Natural killer cell (primary cell): ENCODE data around the gene PRDM12. TPM values are rescaled to one million over a fixed set of nuclear protein-coding genes. Genes with fewer than 3 reads are reported as not detected.

Experiments used
- ATAC-seq, 3 donors: fragments of 150-1000 bp in 2 of 3; fragments of 200-7000 bp in 1 of 3; cut with Tn5 transposase; 1 replicate in 1 of 3; 2 replicates in 2 of 3; pipeline ENCODE4 v1.10.0; 2021; ENCODE audit warnings: mild to moderate bottlenecking in 2 of 3, moderate library complexity in 2 of 3
- DNase-seq, 2 donors: peaks; one replicate each; pipeline versions ENCODE4 v3.0.0 to v3.0.0-alpha.2; 2013 to 2021; ENCODE audit warnings: mixed read lengths in 1 of 2
- H3K27ac ChIP-seq: one replicate; pipeline ENCODE4 v1.5.1; 2013; ENCODE audit warnings: mild to moderate bottlenecking, low read length
- H3K27me3 ChIP-seq: one replicate; pipeline ENCODE4 v1.6.1; 2013; ENCODE audit warnings: low read length; ENCODE audit not compliant: control insufficient read depth, insufficient read depth
- H3K36me3 ChIP-seq: one replicate; pipeline ENCODE4 v1.6.1; 2013; ENCODE audit warnings: low read length; ENCODE audit not compliant: control insufficient read depth, insufficient read depth
- H3K4me1 ChIP-seq: one replicate; pipeline ENCODE4 v1.6.1; 2013; ENCODE audit warnings: low read length; ENCODE audit not compliant: control insufficient read depth, insufficient read depth
- H3K4me3 ChIP-seq: one replicate; pipeline ENCODE4 v1.5.1; 2013; ENCODE audit warnings: low read length
- H3K9me3 ChIP-seq: one replicate; pipeline ENCODE4 v1.6.1; 2013; ENCODE audit warnings: low read length; ENCODE audit not compliant: control insufficient read depth, insufficient read depth
- H3K27ac Mint-ChIP-seq, 2 donors: one replicate each; pipeline ENCODE4 v1.8.0; 2022; ENCODE audit warnings: mild to moderate bottlenecking in 2 of 2, mixed read lengths in 2 of 2, moderate library complexity in 1 of 2
- H3K27me3 Mint-ChIP-seq, 2 donors: one replicate each; pipeline ENCODE4 v1.8.0; 2022; ENCODE audit warnings: low read depth in 2 of 2, mixed read lengths in 2 of 2
- H3K36me3 Mint-ChIP-seq: one replicate; pipeline ENCODE4 v1.8.0; 2022; ENCODE audit warnings: mixed read lengths
- H3K4me1 Mint-ChIP-seq, 2 donors: one replicate each; pipeline ENCODE4 v1.8.0; 2022; ENCODE audit warnings: mixed read lengths in 2 of 2
- H3K4me3 Mint-ChIP-seq: one replicate; pipeline ENCODE4 v1.8.0; 2022; ENCODE audit warnings: mild to moderate bottlenecking, moderate library complexity, mixed read lengths
- H3K9me3 Mint-ChIP-seq, 2 donors: one replicate each; pipeline ENCODE4 v1.8.0; 2022; ENCODE audit warnings: mixed read lengths in 2 of 2
- WGBS: methylation state at CpG from one replicate; pipeline ENCODE4 v1.1.7; 2013; ENCODE audit warnings: missing lambda C conversion rate; ENCODE audit not compliant: insufficient coverage; 5-methylcytosine and 5-hydroxymethylcytosine counted together
- intact Hi-C: fragments of 100-400 bp; cut with micrococcal nuclease; formaldehyde crosslinking; loops from one replicate; pipeline ENCODE4 v1.14.2; 2022
- total RNA-seq, 4 donors: library from RNA; stranded (reverse); fragments of 120-200 nt in 1 of 4; gene quantifications; one replicate each; pipeline versions ENCODE4 v1.2.3 to v1.2.4, GENCODE V29; 2013 to 2022
- TF ChIP-seq, protein P1 (sequence below): fragments of 200-600 bp; IDR thresholded peaks from one replicate; pipeline ENCODE4 v1.8.0; 2022; ENCODE audit warnings: antibody characterized with exemption

The PRDM12 gene
- total RNA-seq, 3 donors from 2014 or later (not counting 1 experiment from before 2014, with no cell fraction given): 0.09 to 0.15 TPM; not detected in 1

DNA sequence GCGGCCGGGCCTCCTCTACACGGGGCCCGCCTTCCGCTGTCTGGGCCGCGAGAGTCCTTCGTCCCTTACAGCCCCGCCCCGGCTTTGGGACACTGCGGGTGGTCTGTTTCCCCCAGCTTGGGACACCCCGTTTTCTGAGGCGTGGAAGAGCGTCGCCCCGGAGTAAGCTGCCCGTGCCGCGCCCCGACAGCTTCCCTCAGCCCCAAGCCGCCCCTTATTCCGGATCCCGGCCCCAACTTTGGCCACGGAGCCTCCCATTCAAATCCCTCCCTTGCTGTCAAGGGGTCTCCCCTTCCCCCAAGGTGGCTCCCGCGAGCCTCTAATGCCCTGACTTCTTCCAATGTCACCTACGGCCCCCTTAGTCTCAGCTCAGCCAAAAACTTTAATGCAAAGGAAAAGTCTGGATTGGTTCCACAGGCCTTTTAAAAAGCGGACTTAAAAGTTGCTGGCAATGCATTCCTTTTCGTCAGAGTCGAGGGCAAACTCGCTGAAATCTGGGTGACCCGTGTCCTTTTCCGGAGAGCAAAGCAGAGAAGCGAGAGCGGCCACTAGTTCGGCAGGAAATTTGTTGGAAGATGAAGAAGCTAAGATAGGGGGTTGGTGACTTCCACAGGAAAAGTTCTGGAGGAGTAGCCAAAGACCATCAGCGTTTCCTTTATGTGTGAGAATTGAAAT, 49.0 kb downstream of the PRDM12 start:
- DNase-seq (peak in 1 of 2 donors; percentile 46), ATAC-seq (peak in 2 of 3 donors; percentile 0 to 2)
- no peaks in the 10 kb centered on the region for H3K27me3 ChIP-seq
- H3K9me3 ChIP-seq: no peaks in the 10 kb centered on the region
- H3K27ac ChIP-seq: peak overlapping the region; percentile 92
- Mint-ChIP-seq H3K36me3 (no peaks in the 10 kb centered on the region), H3K27me3 (no peaks in the 10 kb centered on the region), H3K4me3 (peak overlapping the region; percentile 96), H3K4me1 (peaks cover 30 to 33% of the 10 kb centered on the region in 2 donors), H3K9me3 (no peaks in the 10 kb centered on the region), H3K27ac (peak overlapping the region; percentile 90 to 95)
- no peaks in the 10 kb centered on the region for H3K36me3 ChIP-seq
- peak overlapping the region; percentile 73 for H3K4me3 ChIP-seq
- under 1% methylated on average over 37 of the region's 37 CpGs for WGBS
- peaks cover 19% of the 10 kb centered on the region for H3K4me1 ChIP-seq
- TF ChIP-seq, protein P1, sequence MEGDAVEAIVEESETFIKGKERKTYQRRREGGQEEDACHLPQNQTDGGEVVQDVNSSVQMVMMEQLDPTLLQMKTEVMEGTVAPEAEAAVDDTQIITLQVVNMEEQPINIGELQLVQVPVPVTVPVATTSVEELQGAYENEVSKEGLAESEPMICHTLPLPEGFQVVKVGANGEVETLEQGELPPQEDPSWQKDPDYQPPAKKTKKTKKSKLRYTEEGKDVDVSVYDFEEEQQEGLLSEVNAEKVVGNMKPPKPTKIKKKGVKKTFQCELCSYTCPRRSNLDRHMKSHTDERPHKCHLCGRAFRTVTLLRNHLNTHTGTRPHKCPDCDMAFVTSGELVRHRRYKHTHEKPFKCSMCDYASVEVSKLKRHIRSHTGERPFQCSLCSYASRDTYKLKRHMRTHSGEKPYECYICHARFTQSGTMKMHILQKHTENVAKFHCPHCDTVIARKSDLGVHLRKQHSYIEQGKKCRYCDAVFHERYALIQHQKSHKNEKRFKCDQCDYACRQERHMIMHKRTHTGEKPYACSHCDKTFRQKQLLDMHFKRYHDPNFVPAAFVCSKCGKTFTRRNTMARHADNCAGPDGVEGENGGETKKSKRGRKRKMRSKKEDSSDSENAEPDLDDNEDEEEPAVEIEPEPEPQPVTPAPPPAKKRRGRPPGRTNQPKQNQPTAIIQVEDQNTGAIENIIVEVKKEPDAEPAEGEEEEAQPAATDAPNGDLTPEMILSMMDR: no peak
- intact Hi-C loops: loop anchor here (2.0 kb wide), 1 partner anchor 333 kb away; no protein-coding TSS in a partner anchor

DNA sequence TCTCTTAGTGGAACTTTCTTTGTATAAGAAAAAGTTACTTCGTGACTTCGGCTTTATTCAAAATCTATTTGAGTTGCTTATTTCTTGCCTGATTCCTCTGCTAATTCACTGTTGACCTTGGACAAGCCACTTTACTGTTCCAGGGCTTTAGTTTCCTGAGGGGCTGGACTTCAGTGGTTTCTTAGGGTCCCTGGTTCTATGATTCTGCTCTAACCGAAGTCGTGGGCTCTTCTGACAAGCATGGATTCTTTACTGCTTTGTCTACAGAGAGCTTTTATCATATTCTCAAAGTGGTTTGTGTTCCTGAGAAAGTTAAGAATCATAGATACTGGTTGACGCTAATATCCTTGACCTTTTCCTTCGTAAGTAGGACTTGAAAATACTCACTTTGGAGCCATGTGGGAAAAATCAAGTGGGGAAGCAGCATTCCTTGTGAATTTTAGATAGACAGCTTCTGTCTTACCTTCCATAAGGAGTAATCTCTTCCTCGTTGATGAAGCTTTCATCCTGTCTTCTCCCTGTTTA, 50.3 kb downstream of the PRDM12 start:
- no peak for ATAC-seq
- H3K27ac ChIP-seq: no peak overlapping the region
- peak overlapping the region; percentile 90 to 95 for H3K27ac Mint-ChIP-seq

DNA sequence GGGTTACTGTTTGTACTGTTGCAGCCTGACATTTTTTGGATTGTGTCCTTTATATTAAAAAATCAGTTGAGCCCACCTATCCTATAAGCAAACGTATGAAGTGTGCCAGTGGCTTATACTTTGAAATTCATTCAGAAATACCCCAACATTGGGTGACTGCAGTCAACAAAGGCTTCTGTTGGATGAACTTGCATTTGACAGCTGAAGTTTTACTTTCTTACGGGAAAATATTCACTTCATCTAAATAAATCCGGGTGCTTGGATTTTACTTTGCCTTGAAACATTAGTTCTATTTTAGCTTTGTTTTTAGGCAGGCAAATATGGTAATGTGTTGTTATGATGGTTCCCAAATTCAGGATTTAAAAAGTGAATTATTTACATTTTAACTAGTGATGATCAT, 50.9 kb downstream of the PRDM12 start:
- no peak overlapping the region for H3K27ac ChIP-seq
- Mint-ChIP-seq H3K36me3 (no peaks in the 10 kb centered on the region), H3K4me3 (peak overlapping the region; percentile 96), H3K9me3 (no peaks in the 10 kb centered on the region), H3K4me1 (peaks cover 39 to 41% of the 10 kb centered on the region in 2 donors), H3K27ac (peak overlapping the region in 1 of 2 donors; percentile 90), H3K27me3 (no peaks in the 10 kb centered on the region)
- H3K4me1 ChIP-seq: peaks cover 19% of the 10 kb centered on the region
- H3K27me3 ChIP-seq: no peaks in the 10 kb centered on the region
- H3K9me3 ChIP-seq: no peaks in the 10 kb centered on the region
- ATAC-seq (no peak), DNase-seq (no peak)
- intact Hi-C loops: no loop called here
- no peak overlapping the region for H3K4me3 ChIP-seq
- H3K36me3 ChIP-seq: no peaks in the 10 kb centered on the region
- TF ChIP-seq, protein P1: no peak
- WGBS: 88% methylated on average over 2 of the region's 3 CpGs

More for the DNA sequence above, 50.3 kb downstream of the PRDM12 start:
- TF ChIP-seq, protein P1: no peak
- Histone ChIP-seq H3K36me3 (no peaks in the 10 kb centered on the region), H3K4me3 (no peak overlapping the region), H3K9me3 (no peaks in the 10 kb centered on the region), H3K27me3 (no peaks in the 10 kb centered on the region), H3K4me1 (peaks cover 19% of the 10 kb centered on the region)
- DNase-seq: no peak
- Mint-ChIP-seq H3K4me3 (peak overlapping the region; percentile 96), H3K4me1 (peaks cover 32 to 35% of the 10 kb centered on the region in 2 donors), H3K36me3 (no peaks in the 10 kb centered on the region), H3K27me3 (no peaks in the 10 kb centered on the region), H3K9me3 (no peaks in the 10 kb centered on the region)
- intact Hi-C loops: no loop called here
- WGBS: 73% methylated on average over 6 of the region's 7 CpGs
